Measurements from ENCODE around the gene KIAA1614.

Gene KIAA1614

GRCh38 chr1:180906511-180906910 is 6.2 kb upstream of the KIAA1614 start:
- DNase-seq (ENCODE audit: low read depth): no peak
- H3K4me3 ChIP-seq (ENCODE audit: low read depth, low read length): no peak overlapping the region
- TF ChIP-seq MYC (IDR thresholded peaks at IDR 0.05; ENCODE audit: low read depth, low read length) (no peak), POLR2A (IDR thresholded peaks at IDR 0.05; ENCODE audit: extremely low read depth, insufficient read length) (no peak), MAX (IDR thresholded peaks at IDR 0.05; ENCODE audit: low read depth, low read length) (no peak)
- TF ChIP-seq, protein P1, sequence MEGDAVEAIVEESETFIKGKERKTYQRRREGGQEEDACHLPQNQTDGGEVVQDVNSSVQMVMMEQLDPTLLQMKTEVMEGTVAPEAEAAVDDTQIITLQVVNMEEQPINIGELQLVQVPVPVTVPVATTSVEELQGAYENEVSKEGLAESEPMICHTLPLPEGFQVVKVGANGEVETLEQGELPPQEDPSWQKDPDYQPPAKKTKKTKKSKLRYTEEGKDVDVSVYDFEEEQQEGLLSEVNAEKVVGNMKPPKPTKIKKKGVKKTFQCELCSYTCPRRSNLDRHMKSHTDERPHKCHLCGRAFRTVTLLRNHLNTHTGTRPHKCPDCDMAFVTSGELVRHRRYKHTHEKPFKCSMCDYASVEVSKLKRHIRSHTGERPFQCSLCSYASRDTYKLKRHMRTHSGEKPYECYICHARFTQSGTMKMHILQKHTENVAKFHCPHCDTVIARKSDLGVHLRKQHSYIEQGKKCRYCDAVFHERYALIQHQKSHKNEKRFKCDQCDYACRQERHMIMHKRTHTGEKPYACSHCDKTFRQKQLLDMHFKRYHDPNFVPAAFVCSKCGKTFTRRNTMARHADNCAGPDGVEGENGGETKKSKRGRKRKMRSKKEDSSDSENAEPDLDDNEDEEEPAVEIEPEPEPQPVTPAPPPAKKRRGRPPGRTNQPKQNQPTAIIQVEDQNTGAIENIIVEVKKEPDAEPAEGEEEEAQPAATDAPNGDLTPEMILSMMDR (IDR thresholded peaks at IDR 0.05; ENCODE audit: low read depth, low read length): no peak

GRCh38 chr1:180907313-180908055 is 5.2 kb upstream of the KIAA1614 start:
- no peak overlapping the region for H3K4me3 ChIP-seq (ENCODE audit: low read depth, low read length)
- DNase-seq (ENCODE audit: low read depth): no peak
- TF ChIP-seq MAX (IDR thresholded peaks at IDR 0.05; ENCODE audit: low read depth, low read length): no peak
- no peak for TF ChIP-seq MYC (IDR thresholded peaks at IDR 0.05; ENCODE audit: low read depth, low read length)
- TF ChIP-seq, protein P1 (IDR thresholded peaks at IDR 0.05; ENCODE audit: low read depth, low read length): no peak
- TF ChIP-seq POLR2A (IDR thresholded peaks at IDR 0.05; ENCODE audit: extremely low read depth, insufficient read length): no peak

DNA sequence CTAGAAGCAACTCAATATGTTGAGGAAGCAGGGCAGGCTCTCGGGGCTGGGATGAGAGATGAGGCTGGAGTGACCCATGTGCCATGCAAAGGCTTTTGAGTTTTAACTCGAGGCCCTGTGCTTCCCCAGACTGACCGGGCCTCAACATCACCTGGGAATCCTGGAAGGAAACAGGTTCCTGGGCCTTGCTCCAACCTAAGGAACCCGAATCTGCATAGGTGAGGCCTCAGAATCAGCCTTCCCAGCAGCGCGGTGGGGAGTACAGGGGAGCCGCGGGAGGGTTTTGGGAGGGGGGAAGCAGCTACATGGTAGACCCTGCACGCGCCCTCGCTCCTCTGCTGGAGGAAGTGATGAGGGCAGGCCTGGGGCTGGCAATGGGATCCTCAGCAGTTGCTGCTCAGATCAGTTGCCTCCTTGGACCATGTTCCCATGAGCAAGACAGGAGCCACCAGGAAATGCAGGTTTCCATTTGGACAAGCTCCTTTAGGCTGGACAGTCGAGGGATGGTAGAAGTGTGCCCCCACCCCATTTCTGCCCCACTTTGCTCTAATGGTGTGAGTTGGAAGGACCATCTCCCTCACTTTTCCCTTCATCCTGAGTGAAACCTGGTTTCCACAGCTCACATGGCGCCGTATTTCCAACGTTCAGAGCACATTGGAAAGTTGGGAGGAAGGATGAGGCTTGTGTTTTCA is 4.5 kb upstream of the KIAA1614 start:
- no peak for DNase-seq (ENCODE audit: low read depth)
- TF ChIP-seq MAX (IDR thresholded peaks at IDR 0.05; ENCODE audit: low read depth, low read length) (no peak), MYC (IDR thresholded peaks at IDR 0.05; ENCODE audit: low read depth, low read length) (no peak), POLR2A (IDR thresholded peaks at IDR 0.05; ENCODE audit: extremely low read depth, insufficient read length) (no peak)
- TF ChIP-seq, protein P1 (IDR thresholded peaks at IDR 0.05; ENCODE audit: low read depth, low read length): no peak
- no peak overlapping the region for H3K4me3 ChIP-seq (ENCODE audit: low read depth, low read length)

GRCh38 chr1:180909005-180909414 is 3.7 kb upstream of the KIAA1614 start:
- no peak for DNase-seq (ENCODE audit: low read depth)
- TF ChIP-seq MAX (IDR thresholded peaks at IDR 0.05; ENCODE audit: low read depth, low read length) (no peak), MYC (IDR thresholded peaks at IDR 0.05; ENCODE audit: low read depth, low read length) (no peak), POLR2A (IDR thresholded peaks at IDR 0.05; ENCODE audit: extremely low read depth, insufficient read length) (no peak)
- TF ChIP-seq, protein P1 (IDR thresholded peaks at IDR 0.05; ENCODE audit: low read depth, low read length): no peak
- H3K4me3 ChIP-seq (ENCODE audit: low read depth, low read length): no peak overlapping the region

GRCh38 chr1:180909462-180909976 is 3.2 kb upstream of the KIAA1614 start:
- TF ChIP-seq MAX (IDR thresholded peaks at IDR 0.05; ENCODE audit: low read depth, low read length) (no peak), POLR2A (IDR thresholded peaks at IDR 0.05; ENCODE audit: extremely low read depth, insufficient read length) (no peak), MYC (IDR thresholded peaks at IDR 0.05; ENCODE audit: low read depth, low read length) (no peak)
- TF ChIP-seq, protein P1 (IDR thresholded peaks at IDR 0.05; ENCODE audit: low read depth, low read length): no peak

More at GRCh38 chr1:180909462-180909976, 3.2 kb upstream of the KIAA1614 start:
- no peak overlapping the region for H3K4me3 ChIP-seq (ENCODE audit: low read depth, low read length)
- no peak for DNase-seq (ENCODE audit: low read depth)

Data from NB4 (cell line).